Keratinocyte (primary cell): Measurements from ENCODE around the gene PPTC7.

Experiments
- CTCF ChIP-seq, 3 experiments: IDR thresholded peaks in 1 of 3; conservative IDR thresholded peaks in 1 of 3; optimal IDR thresholded peaks in 1 of 3; 2 replicates in 2 of 3; 3 replicates in 1 of 3; pipeline versions ENCODE3 to v1.5.1; 2011; ENCODE audit warnings: low read length in 3 of 3, mild to moderate bottlenecking in 3 of 3, moderate library complexity in 2 of 3, control low read depth in 1 of 3, inconsistent platforms in 1 of 3; ENCODE audit not compliant: insufficient read depth in 2 of 3; ENCODE audit errors: extremely low read depth in 1 of 3
- EZH2 ChIP-seq: IDR thresholded peaks from one replicate; pipeline ENCODE4 v1.6.1; 2012; ENCODE audit warnings: inconsistent platforms, mild to moderate bottlenecking, low read length, moderate library complexity

DNA sequence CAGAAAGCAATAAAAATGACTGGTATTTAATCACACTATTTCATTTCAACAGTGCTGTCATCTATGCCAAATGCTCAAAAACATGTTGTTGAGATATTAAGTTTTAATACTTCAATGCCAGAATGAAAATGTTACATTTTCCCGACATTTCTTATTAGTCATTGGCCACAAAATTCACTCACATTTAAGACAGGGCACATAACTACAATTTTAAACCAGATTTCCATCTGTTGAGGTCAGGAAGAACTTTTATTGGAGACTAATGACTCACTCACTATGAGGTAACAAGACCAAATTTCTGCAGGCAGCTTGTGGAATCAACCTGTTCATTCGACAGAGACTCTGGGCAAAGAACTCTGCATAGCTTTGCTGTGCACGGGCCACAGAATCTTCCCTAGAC is 36.8 kb downstream of the PPTC7 start:
- TF ChIP-seq CTCF (optimal IDR thresholded peaks at IDR 0.05 in 1 of 3, IDR thresholded peaks at IDR 0.05 in 1 of 3, conservative IDR thresholded peaks at IDR 0.05 in 1 of 3; ENCODE audit: extremely low read depth in 1 of 3, insufficient read depth in 2 of 3, low read length in 3 of 3) = no peak
- TF ChIP-seq EZH2 = no peak
